ENCODE measurements around the gene PHC2. TPM values are rescaled to one million over a fixed set of nuclear protein-coding genes. Genes with fewer than 3 reads are reported as not detected.

Gene PHC2
- total and polyA plus RNA-seq, 2 of the 13 experiments (the other 11 are each of a cell fraction or from before 2014, with no cell fraction given) = 52.5 to 84.9 TPM

GRCh38 chr1:33349778-33350610 lies 80.9 kb downstream of the PHC2 start (continued):
- TF ChIP-seq ZFX (CRISPR knock-in tag; IDR thresholded peaks at IDR 0.05; ENCODE audit: low read depth) (peak; percentile 57), ZNF343 (CRISPR knock-in tag; IDR thresholded peaks at IDR 0.05) (no peak), PBX2 (CRISPR knock-in tag; IDR thresholded peaks at IDR 0.05) (no peak), THAP7 (CRISPR knock-in tag; IDR thresholded peaks at IDR 0.05) (peak; percentile 51; the same call in 1 of the 2 replicates), ZNF580 (CRISPR knock-in tag; IDR thresholded peaks at IDR 0.05; ENCODE audit: borderline replicate concordance, low read depth) (no peak), ZNF670 (CRISPR knock-in tag; IDR thresholded peaks at IDR 0.05; ENCODE audit: borderline replicate concordance) (no peak), HOXD1 (CRISPR knock-in tag; IDR thresholded peaks at IDR 0.05) (0 out of 2 replicates have a peak, but pooled peaks have one; percentile 5), AGO1 (IDR thresholded peaks at IDR 0.05; ENCODE audit: low read depth, low read length, poor library complexity, severe bottlenecking) (peak; percentile 34), PRPF4 (IDR thresholded peaks at IDR 0.05; ENCODE audit: low read depth, low read length, poor library complexity, severe bottlenecking) (no peak), HIVEP1 (CRISPR knock-in tag; IDR thresholded peaks at IDR 0.05) (peak; percentile 87), NFIB (CRISPR knock-in tag; IDR thresholded peaks at IDR 0.05; ENCODE audit: borderline replicate concordance) (no peak), ZFAT (CRISPR knock-in tag; conservative IDR thresholded peaks at IDR 0.05) (no peak; the same call in 1 of the 2 replicates), MAZ (IDR thresholded peaks at IDR 0.05; ENCODE audit: borderline replicate concordance, low read depth, low read length) (0 out of 2 replicates have a peak, but pooled peaks have one; percentile 12), MAZ (CRISPR knock-in tag; IDR thresholded peaks at IDR 0.05; ENCODE audit: low read depth) (no peak; the same call in 1 of the 2 replicates), PLRG1 (conservative IDR thresholded peaks at IDR 0.05) (no peak), ZNF318 (CRISPR knock-in tag; IDR thresholded peaks at IDR 0.05) (peak; percentile 42; the same call in 1 of the 2 replicates), KAT7 (CRISPR knock-in tag; IDR thresholded peaks at IDR 0.05; ENCODE audit: borderline replicate concordance) (peak; percentile 70; the same call in 1 of the 2 replicates), DDIT3 (CRISPR knock-in tag; IDR thresholded peaks at IDR 0.05) (no peak)

Measured in HepG2 (cell line).